Measurements from ENCODE around the gene PAX2. TPM values are rescaled to one million over a fixed set of nuclear protein-coding genes. Genes with fewer than 3 reads are reported as not detected.

Gene PAX2
- total RNA-seq, 4 donors from 2014 or later, result not detected

GRCh38 chr10:100872034-100872791 lies 126.8 kb downstream of the PAX2 start:
- peaks cover 58% of the 10 kb centered on the region for H3K27me3 ChIP-seq
- no peak overlapping the region for H3K4me3 ChIP-seq
- no peak overlapping the region for H3K27ac ChIP-seq
- DNase-seq (ENCODE audit: low spot score in 2 of 2), result no peak
- no peak for TF ChIP-seq POLR2AphosphoS5 (IDR thresholded peaks at IDR 0.05)
- TF ChIP-seq, protein P1, sequence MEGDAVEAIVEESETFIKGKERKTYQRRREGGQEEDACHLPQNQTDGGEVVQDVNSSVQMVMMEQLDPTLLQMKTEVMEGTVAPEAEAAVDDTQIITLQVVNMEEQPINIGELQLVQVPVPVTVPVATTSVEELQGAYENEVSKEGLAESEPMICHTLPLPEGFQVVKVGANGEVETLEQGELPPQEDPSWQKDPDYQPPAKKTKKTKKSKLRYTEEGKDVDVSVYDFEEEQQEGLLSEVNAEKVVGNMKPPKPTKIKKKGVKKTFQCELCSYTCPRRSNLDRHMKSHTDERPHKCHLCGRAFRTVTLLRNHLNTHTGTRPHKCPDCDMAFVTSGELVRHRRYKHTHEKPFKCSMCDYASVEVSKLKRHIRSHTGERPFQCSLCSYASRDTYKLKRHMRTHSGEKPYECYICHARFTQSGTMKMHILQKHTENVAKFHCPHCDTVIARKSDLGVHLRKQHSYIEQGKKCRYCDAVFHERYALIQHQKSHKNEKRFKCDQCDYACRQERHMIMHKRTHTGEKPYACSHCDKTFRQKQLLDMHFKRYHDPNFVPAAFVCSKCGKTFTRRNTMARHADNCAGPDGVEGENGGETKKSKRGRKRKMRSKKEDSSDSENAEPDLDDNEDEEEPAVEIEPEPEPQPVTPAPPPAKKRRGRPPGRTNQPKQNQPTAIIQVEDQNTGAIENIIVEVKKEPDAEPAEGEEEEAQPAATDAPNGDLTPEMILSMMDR (IDR thresholded peaks at IDR 0.05), result peak in 1 of 2 donors; percentile 13
- 59% methylated on average over 11 of the region's 11 CpGs for WGBS
- H3K36me3 ChIP-seq, result no peaks in the 10 kb centered on the region
- H3K4me1 ChIP-seq, result no peaks in the 10 kb centered on the region
- no peaks in the 10 kb centered on the region for H3K9me3 ChIP-seq

DNA sequence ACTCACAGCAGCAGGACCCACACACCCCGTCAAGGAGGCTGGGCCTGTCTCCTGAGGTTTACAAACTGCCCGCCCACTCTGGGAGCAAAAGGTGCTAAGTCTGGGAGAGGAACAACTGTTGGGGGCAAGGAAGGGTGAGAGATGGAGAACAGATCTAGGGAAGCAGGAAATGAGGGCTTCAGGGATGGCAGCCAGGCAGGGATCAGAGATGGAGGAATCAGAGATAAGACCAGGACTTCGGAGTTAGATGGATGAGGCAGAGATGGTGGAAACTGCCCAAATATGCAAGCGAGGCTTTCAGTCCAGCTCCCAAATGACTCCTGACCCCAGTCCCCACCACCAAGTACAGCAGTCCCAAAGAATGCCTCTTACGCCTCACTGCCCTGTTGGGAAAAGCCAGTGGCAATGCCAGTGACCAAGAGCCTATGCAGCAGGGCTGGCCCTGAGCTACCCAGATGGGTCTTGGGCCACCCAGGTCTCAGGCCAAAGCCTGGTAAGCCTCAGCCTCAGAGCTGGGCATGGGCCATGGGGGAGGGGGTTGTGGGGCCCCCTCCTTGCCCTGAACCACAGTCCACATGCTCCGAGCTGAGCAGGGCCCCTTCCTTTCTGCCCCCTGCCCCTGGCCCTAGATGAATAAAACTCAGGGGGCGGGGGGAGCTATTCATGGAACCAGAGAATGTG lies 127.9 kb downstream of the PAX2 start:
- no peak overlapping the region for H3K27ac ChIP-seq
- 61% methylated on average over 7 of the region's 7 CpGs for WGBS
- no peaks in the 10 kb centered on the region for H3K4me1 ChIP-seq
- TF ChIP-seq POLR2A (IDR thresholded peaks at IDR 0.05) (no peak), POLR2AphosphoS5 (IDR thresholded peaks at IDR 0.05) (no peak), EP300 (IDR thresholded peaks at IDR 0.05) (no peak)
- TF ChIP-seq, protein P1 (IDR thresholded peaks at IDR 0.05), result no peak
- DNase-seq (ENCODE audit: low spot score in 2 of 2), result no peak
- peaks cover 56% of the 10 kb centered on the region for H3K27me3 ChIP-seq
- no peak overlapping the region for H3K4me3 ChIP-seq
- H3K9me3 ChIP-seq, result no peaks in the 10 kb centered on the region
- no peaks in the 10 kb centered on the region for H3K36me3 ChIP-seq

GRCh38 chr10:100873827-100874326 lies 128.5 kb downstream of the PAX2 start:
- Histone ChIP-seq H3K9me3 (no peaks in the 10 kb centered on the region), H3K27ac (no peak overlapping the region), H3K36me3 (no peaks in the 10 kb centered on the region), H3K27me3 (peaks cover 55% of the 10 kb centered on the region), H3K4me3 (no peak overlapping the region), H3K4me1 (no peaks in the 10 kb centered on the region)
- WGBS, result 87% methylated on average over 7 of the region's 14 CpGs
- no peak for TF ChIP-seq EP300 (IDR thresholded peaks at IDR 0.05)
- TF ChIP-seq POLR2A (IDR thresholded peaks at IDR 0.05), result no peak
- TF ChIP-seq, protein P1 (IDR thresholded peaks at IDR 0.05), result no peak
- TF ChIP-seq POLR2AphosphoS5 (IDR thresholded peaks at IDR 0.05), result no peak
- no peak for DNase-seq (ENCODE audit: low spot score in 2 of 2)

DNA sequence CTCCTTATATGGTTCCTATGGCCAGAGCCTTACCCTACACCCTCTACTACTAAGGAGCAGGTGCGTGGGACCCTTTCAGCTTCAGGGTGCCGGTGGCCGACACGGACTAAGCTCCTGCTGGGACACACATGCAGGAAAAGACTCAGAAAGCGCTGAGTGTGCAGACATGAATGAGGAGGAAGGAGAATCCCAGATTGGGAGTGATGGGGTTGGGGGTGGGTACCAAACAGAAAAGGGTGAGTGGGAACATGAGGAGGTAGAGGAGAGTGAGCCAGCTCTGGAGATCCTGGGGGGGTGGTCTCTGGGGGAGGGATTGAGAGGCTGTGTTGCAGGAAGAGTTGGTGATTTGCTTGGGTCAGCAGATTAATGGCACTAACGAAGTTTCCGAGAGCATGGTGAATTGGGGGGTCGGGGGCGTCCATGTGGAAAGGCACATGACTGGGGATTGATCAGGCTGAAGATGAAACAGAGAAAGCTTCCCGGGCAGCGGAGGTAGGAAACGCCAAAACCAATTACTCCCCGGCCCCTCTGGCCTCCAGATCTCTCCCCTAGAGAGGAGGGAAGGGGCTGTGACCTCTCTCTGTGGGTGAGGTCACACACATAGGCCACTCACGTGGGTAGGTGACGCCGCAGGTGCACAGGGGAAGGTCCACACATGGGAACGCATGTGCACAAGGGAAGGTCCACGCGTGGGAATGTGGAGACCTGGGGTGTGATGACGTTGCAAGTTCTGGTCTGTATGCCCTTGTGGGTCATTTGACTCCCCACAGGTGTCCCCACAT lies 129.5 kb downstream of the PAX2 start:
- no peak overlapping the region for H3K27ac ChIP-seq
- H3K27me3 ChIP-seq, result peaks cover 58% of the 10 kb centered on the region
- 75% methylated on average over 20 of the region's 20 CpGs for whole genome bisulfite sequencing
- no peaks in the 10 kb centered on the region for H3K9me3 ChIP-seq
- no peak for DNase-seq (ENCODE audit: low spot score in 2 of 2)
- TF ChIP-seq EP300 (IDR thresholded peaks at IDR 0.05), result no peak
- no peak for TF ChIP-seq POLR2AphosphoS5 (IDR thresholded peaks at IDR 0.05)
- TF ChIP-seq, protein P1 (IDR thresholded peaks at IDR 0.05), result no peak
- TF ChIP-seq POLR2A (IDR thresholded peaks at IDR 0.05), result no peak
- no peak overlapping the region for H3K4me3 ChIP-seq
- H3K36me3 ChIP-seq, result no peaks in the 10 kb centered on the region
- no peaks in the 10 kb centered on the region for H3K4me1 ChIP-seq

Data from suprapubic skin (tissue), 4 donors.